WERI-Rb-1 (cell line): ENCODE results near the gene LDHD.

Experiments
- DNase-seq: peaks from one replicate; pipeline ENCODE4 v3.0.0-alpha.2; 2020
- H3K27ac ChIP-seq: fragments of 250-450 bp; sonication (Bioruptor Pico); 2 replicates; pipeline ENCODE4 v1.5.1; 2020; ENCODE audit warnings: mild to moderate bottlenecking, moderate library complexity
- H3K27me3 ChIP-seq: fragments of 250-450 bp; sonication (Bioruptor Pico); 2 replicates; pipeline ENCODE4 v1.5.1; 2021; ENCODE audit warnings: mild to moderate bottlenecking, low read depth, moderate library complexity; ENCODE audit not compliant: insufficient read depth, severe bottlenecking
- H3K36me3 ChIP-seq: fragments of 250-450 bp; sonication (Bioruptor Pico); 2 replicates; pipeline ENCODE4 v1.5.1; 2020; ENCODE audit warnings: mild to moderate bottlenecking, moderate library complexity
- H3K4me3 ChIP-seq: 2 replicates; pipeline ENCODE4 v1.5.1; 2011; ENCODE audit warnings: low read depth, mild to moderate bottlenecking, control low read depth, low read length
- H3K9me3 ChIP-seq: fragments of 250-450 bp; sonication (Bioruptor Pico); 2 replicates; pipeline ENCODE4 v1.5.1; 2021; ENCODE audit warnings: mild to moderate bottlenecking, moderate library complexity; ENCODE audit not compliant: severe bottlenecking
- TF ChIP-seq, protein P1 (sequence below): IDR thresholded peaks from 2 replicates; pipeline ENCODE4 v1.5.1; 2011; ENCODE audit warnings: low read depth, mild to moderate bottlenecking, control low read depth, inconsistent platforms, low read length

Gene LDHD

GRCh38 chr16:75088216-75088615 is 28.4 kb downstream of the LDHD start:
- H3K36me3 ChIP-seq, result no peaks in the 10 kb centered on the region

GRCh38 chr16:75087375-75087979 is 29.1 kb downstream of the LDHD start:
- H3K4me3 ChIP-seq, result peak overlapping the region; percentile 8; the same call in 1 of the 2 replicates
- no peaks in the 10 kb centered on the region for H3K36me3 ChIP-seq
- no peaks in the 10 kb centered on the region for H3K9me3 ChIP-seq
- peak overlapping the region; percentile 85 for H3K27ac ChIP-seq
- no peaks in the 10 kb centered on the region for H3K27me3 ChIP-seq
- peak; percentile 76 for DNase-seq
- TF ChIP-seq, protein P1, sequence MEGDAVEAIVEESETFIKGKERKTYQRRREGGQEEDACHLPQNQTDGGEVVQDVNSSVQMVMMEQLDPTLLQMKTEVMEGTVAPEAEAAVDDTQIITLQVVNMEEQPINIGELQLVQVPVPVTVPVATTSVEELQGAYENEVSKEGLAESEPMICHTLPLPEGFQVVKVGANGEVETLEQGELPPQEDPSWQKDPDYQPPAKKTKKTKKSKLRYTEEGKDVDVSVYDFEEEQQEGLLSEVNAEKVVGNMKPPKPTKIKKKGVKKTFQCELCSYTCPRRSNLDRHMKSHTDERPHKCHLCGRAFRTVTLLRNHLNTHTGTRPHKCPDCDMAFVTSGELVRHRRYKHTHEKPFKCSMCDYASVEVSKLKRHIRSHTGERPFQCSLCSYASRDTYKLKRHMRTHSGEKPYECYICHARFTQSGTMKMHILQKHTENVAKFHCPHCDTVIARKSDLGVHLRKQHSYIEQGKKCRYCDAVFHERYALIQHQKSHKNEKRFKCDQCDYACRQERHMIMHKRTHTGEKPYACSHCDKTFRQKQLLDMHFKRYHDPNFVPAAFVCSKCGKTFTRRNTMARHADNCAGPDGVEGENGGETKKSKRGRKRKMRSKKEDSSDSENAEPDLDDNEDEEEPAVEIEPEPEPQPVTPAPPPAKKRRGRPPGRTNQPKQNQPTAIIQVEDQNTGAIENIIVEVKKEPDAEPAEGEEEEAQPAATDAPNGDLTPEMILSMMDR, result peak; percentile 18; the same call in 1 of the 2 replicates

More at GRCh38 chr16:75088216-75088615, 28.4 kb downstream of the LDHD start:
- no peak for DNase-seq
- H3K4me3 ChIP-seq, result no peak overlapping the region
- TF ChIP-seq, protein P1, result no peak
- H3K27me3 ChIP-seq, result no peaks in the 10 kb centered on the region
- H3K9me3 ChIP-seq, result no peaks in the 10 kb centered on the region
- H3K27ac ChIP-seq, result peak overlapping the region; percentile 85

DNA sequence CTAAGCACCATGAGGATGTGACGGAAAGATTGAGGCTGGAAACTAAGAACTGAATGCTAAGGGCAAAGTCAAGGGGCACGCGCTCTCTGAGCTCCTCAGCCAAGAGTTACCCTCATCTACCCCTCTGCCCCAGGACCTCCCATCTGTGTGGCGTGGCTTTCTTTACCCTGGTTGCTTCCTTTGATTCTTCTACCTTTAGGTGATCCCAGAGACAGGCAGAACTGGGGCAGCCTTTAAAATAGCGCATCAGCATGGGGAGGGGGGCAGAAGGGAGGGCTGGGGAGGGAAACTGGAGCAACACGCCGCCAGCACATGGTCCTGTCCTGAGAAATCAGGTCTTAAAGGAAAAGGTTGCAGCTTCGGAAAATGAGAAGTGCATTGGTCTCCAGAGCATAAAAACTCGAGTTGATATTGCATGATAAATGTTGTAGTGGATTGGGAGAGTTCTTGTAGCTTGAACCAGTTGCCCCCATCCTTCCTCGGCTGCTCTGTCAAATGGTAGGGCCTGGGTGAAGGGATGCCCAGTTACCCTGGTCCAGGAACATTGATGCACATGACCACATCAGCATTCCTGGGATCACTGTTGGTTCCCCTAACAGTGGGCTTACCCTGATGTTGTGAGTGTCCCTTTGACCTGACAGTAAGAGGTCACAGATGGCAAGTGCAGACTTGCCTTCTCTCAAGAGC is 29.7 kb downstream of the LDHD start:
- H3K36me3 ChIP-seq, result no peaks in the 10 kb centered on the region
- no peaks in the 10 kb centered on the region for H3K9me3 ChIP-seq
- TF ChIP-seq, protein P1, result no peak
- H3K4me3 ChIP-seq, result no peak overlapping the region
- DNase-seq, result no peak
- H3K27ac ChIP-seq, result peak overlapping the region; percentile 85
- H3K27me3 ChIP-seq, result no peaks in the 10 kb centered on the region

GRCh38 chr16:75086281-75086680 is 30.3 kb downstream of the LDHD start:
- DNase-seq, result no peak
- Histone ChIP-seq H3K9me3 (no peaks in the 10 kb centered on the region), H3K36me3 (no peaks in the 10 kb centered on the region), H3K27me3 (no peaks in the 10 kb centered on the region), H3K27ac (peak overlapping the region; percentile 85), H3K4me3 (no peak overlapping the region)
- TF ChIP-seq, protein P1, result no peak

DNA sequence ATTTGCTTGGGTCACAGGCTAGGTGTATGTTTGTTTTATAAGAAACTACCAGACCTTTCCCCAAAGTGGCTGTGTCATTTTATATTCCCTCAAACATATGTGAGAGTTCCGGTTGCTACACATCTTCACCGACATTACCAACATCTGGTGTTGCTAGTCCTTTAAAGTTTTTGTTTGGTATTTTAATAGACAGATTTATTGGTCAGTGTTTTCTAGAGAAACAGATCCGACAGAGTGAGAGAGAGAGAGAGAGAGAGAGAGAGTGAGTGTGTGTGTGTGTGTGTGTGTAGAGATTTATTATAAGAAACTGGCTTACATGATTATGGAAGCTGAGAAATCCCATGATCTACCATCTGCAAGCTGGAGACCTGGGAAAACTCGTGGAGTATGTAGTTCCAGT is 31.0 kb downstream of the LDHD start:
- H3K27ac ChIP-seq, result no peak overlapping the region

More for the DNA sequence above, 31.0 kb downstream of the LDHD start:
- Histone ChIP-seq H3K9me3 (no peaks in the 10 kb centered on the region), H3K4me3 (no peak overlapping the region), H3K36me3 (no peaks in the 10 kb centered on the region), H3K27me3 (no peaks in the 10 kb centered on the region)
- TF ChIP-seq, protein P1, result no peak
- no peak for DNase-seq
